NCI-H1105 (cell line): ENCODE results near the gene ADAMTS2.

Experiments used
- DNase-seq: peaks from one replicate; lab custom pipeline; 2025; lab: John Stamatoyannopoulos, UW

ADAMTS2 gene

GRCh38 chr5:179177711-179178575, 167.3 kb downstream of the ADAMTS2 start:
- DNase-seq: no peak

- DNase-seq: no peak
These were observed 168.6 kb downstream of the ADAMTS2 start for GRCh38 chr5:179176571-179177230.

GRCh38 chr5:179176166-179176565, 169.1 kb downstream of the ADAMTS2 start:
- no peak for DNase-seq

- no peak for DNase-seq
These were observed 173.2 kb downstream of the ADAMTS2 start for GRCh38 chr5:179171816-179172745.

GRCh38 chr5:179171251-179171815, 173.9 kb downstream of the ADAMTS2 start:
- DNase-seq: no peak

- DNase-seq: no peak
These were observed 174.7 kb downstream of the ADAMTS2 start for GRCh38 chr5:179170606-179171005.

GRCh38 chr5:179169836-179170235, 175.4 kb downstream of the ADAMTS2 start:
- no peak for DNase-seq

- DNase-seq: no peak
These were observed 176.6 kb downstream of the ADAMTS2 start for GRCh38 chr5:179168664-179169063.

- no peak for DNase-seq
These were observed 177.3 kb downstream of the ADAMTS2 start for GRCh38 chr5:179167871-179168451.

GRCh38 chr5:179166886-179167841, 178.1 kb downstream of the ADAMTS2 start:
- no peak for DNase-seq

- DNase-seq: no peak
These were observed 178.9 kb downstream of the ADAMTS2 start for GRCh38 chr5:179166171-179166885.

- no peak for DNase-seq
These were observed 179.7 kb downstream of the ADAMTS2 start for GRCh38 chr5:179165421-179166170.

- DNase-seq: no peak
These were observed 180.6 kb downstream of the ADAMTS2 start for GRCh38 chr5:179164331-179165311.

- no peak for DNase-seq
These were observed 181.8 kb downstream of the ADAMTS2 start for GRCh38 chr5:179163236-179164155.

- DNase-seq: no peak
These were observed 182.7 kb downstream of the ADAMTS2 start for GRCh38 chr5:179162351-179163235.

- DNase-seq: no peak
These were observed 183.4 kb downstream of the ADAMTS2 start for GRCh38 chr5:179161901-179162300.
